CD14-positive monocyte (primary cell): ENCODE data around the gene GRPR. TPM values are rescaled to one million over a fixed set of nuclear protein-coding genes. Genes with fewer than 3 reads are reported as not detected.

ENCODE experiments used
- DNase-seq, 3 donors: peaks; one replicate each; pipeline ENCODE4 v3.0.0-alpha.2; 2011 to 2022
- H2AFZ ChIP-seq: 2 replicates; pipeline ENCODE4 v1.6.0; 2012; ENCODE audit warnings: mild to moderate bottlenecking, low read depth, low read length, inconsistent platforms; ENCODE audit not compliant: insufficient read depth, poor library complexity, severe bottlenecking
- H3K27ac ChIP-seq, 2 donors: 1 replicate in 1 of 2; 2 replicates in 1 of 2; pipeline ENCODE4 v1.5.1; 2012 to 2013; ENCODE audit warnings: low read length in 2 of 2, control low read depth in 1 of 2, inconsistent platforms in 1 of 2, low read depth in 1 of 2, mild to moderate bottlenecking in 1 of 2
- H3K27me3 ChIP-seq, 2 donors: one replicate each; pipeline versions ENCODE4 v1.6.0 to v1.6.1; 2011 to 2013; ENCODE audit warnings: low read length in 2 of 2; ENCODE audit not compliant: control insufficient read depth in 2 of 2, insufficient read depth in 2 of 2
- H3K36me3 ChIP-seq, 2 donors: replicated peaks in 1 of 2; 1 replicate in 1 of 2; 2 replicates in 1 of 2; pipeline versions ENCODE4 v1.5.1 to v1.6.1; 2012 to 2013; ENCODE audit warnings: low read length in 2 of 2, control low read depth in 1 of 2, inconsistent platforms in 1 of 2, mild to moderate bottlenecking in 1 of 2; ENCODE audit not compliant: insufficient read depth in 2 of 2, control insufficient read depth in 1 of 2
- H3K4me1 ChIP-seq, 2 donors: 1 replicate in 1 of 2; 2 replicates in 1 of 2; pipeline versions ENCODE4 v1.5.1 to v1.6.1; 2012 to 2013; ENCODE audit warnings: low read length in 2 of 2, control low read depth in 1 of 2, inconsistent platforms in 1 of 2, mild to moderate bottlenecking in 1 of 2, moderate library complexity in 1 of 2; ENCODE audit not compliant: insufficient read depth in 2 of 2, control insufficient read depth in 1 of 2
- H3K4me2 ChIP-seq: replicated peaks from 2 replicates; pipeline ENCODE3; 2012; ENCODE audit warnings: low read length, moderate library complexity, mild to moderate bottlenecking; ENCODE audit not compliant: poor library complexity, severe bottlenecking; ENCODE audit errors: extremely low read depth
- H3K4me3 ChIP-seq, 3 experiments: fragments of 200-600 bp in 1 of 3; sonication (generic) in 1 of 3; replicated peaks in 1 of 3; 1 replicate in 2 of 3; 2 replicates in 1 of 3; pipeline ENCODE4 v1.5.1; 2011 to 2013; ENCODE audit warnings: low read length in 3 of 3, mild to moderate bottlenecking in 3 of 3, control low read depth in 2 of 3, low read depth in 2 of 3, inconsistent platforms in 1 of 3, moderate library complexity in 1 of 3
- H3K79me2 ChIP-seq: 2 replicates; pipeline ENCODE4 v1.6.0; 2012; ENCODE audit warnings: mild to moderate bottlenecking, control low read depth, inconsistent platforms, low read length, moderate library complexity; ENCODE audit not compliant: insufficient read depth
- H3K9ac ChIP-seq: 2 replicates; pipeline ENCODE4 v1.6.0; 2017; ENCODE audit warnings: low read length, mild to moderate bottlenecking; ENCODE audit not compliant: insufficient read depth, poor library complexity, severe bottlenecking
- H3K9me3 ChIP-seq, 2 donors: replicated peaks in 1 of 2; 1 replicate in 1 of 2; 2 replicates in 1 of 2; pipeline versions ENCODE4 v1.5.1 to v1.6.1; 2012 to 2013; ENCODE audit warnings: low read length in 2 of 2, control low read depth in 1 of 2; ENCODE audit not compliant: control insufficient read depth in 1 of 2, insufficient read depth in 1 of 2
- H4K20me1 ChIP-seq: 2 replicates; pipeline ENCODE4 v1.6.0; 2012; ENCODE audit warnings: mild to moderate bottlenecking, low read length, control low read depth, moderate library complexity; ENCODE audit not compliant: insufficient read depth
- H3K27ac Mint-ChIP-seq, 7 donors: one replicate each; pipeline ENCODE4 v1.8.0; 2020; ENCODE audit warnings: mild to moderate bottlenecking in 7 of 7, mixed read lengths in 7 of 7, moderate library complexity in 6 of 7, inconsistent platforms in 2 of 7
- H3K27me3 Mint-ChIP-seq, 3 donors: one replicate each; pipeline ENCODE4 v1.8.0; 2021 to 2022; ENCODE audit warnings: low read depth in 3 of 3, mild to moderate bottlenecking in 3 of 3, mixed read lengths in 3 of 3, moderate library complexity in 3 of 3, inconsistent platforms in 1 of 3
- H3K36me3 Mint-ChIP-seq, 2 donors: one replicate each; pipeline ENCODE4 v1.8.0; 2020; ENCODE audit warnings: mixed read lengths in 2 of 2, inconsistent platforms in 1 of 2, mild to moderate bottlenecking in 1 of 2
- H3K4me1 Mint-ChIP-seq: one replicate; pipeline ENCODE4 v1.8.0; 2020; ENCODE audit warnings: mild to moderate bottlenecking, mixed read lengths
- H3K4me3 Mint-ChIP-seq, 2 donors: one replicate each; pipeline ENCODE4 v1.8.0; 2020; ENCODE audit warnings: mild to moderate bottlenecking in 2 of 2, mixed read lengths in 2 of 2, moderate library complexity in 1 of 2
- H3K9me3 Mint-ChIP-seq, 7 donors: one replicate each; pipeline ENCODE4 v1.8.0; 2020 to 2022; ENCODE audit warnings: mixed read lengths in 7 of 7, mild to moderate bottlenecking in 6 of 7, moderate library complexity in 6 of 7, inconsistent platforms in 2 of 7
- WGBS: methylation state at CpG from one replicate; pipeline ENCODE4 v1.1.5; 2013; ENCODE audit warnings: missing lambda C conversion rate; ENCODE audit not compliant: insufficient coverage; 5-methylcytosine and 5-hydroxymethylcytosine counted together
- intact Hi-C, 2 donors: fragments of 100-400 bp; cut with micrococcal nuclease; formaldehyde crosslinking; loops; one replicate each; pipeline versions ENCODE4 v1.15.0 to v1.15.1; 2023
- polyA plus RNA-seq, 3 donors: library from polyadenylated mRNA; depleted of rRNA in 1 of 3; unstranded in 2 of 3; stranded (reverse) in 1 of 3; fragments of 300-500 nt in 2 of 3; fragments of >200 nt in 1 of 3; fragmentation: Illumina TruSeq in 2 of 3; gene quantifications; 1 replicate in 2 of 3; 2 replicates in 1 of 3; pipeline ENCODE4 v1.2.3, GENCODE V29; 2012 to 2021
- TF ChIP-seq, protein P1 (sequence below): fragments of 200-600 bp; IDR thresholded peaks from one replicate; pipeline ENCODE4 v1.8.0; 2022; ENCODE audit warnings: antibody characterized with exemption, mild to moderate bottlenecking

Gene GRPR
- polyA plus RNA-seq, 3 donors = 0.35 to 0.55 (median 0.46) TPM

GRCh38 chrX:16141422-16142245 is 18.3 kb downstream of the GRPR start:
- WGBS = no CpG with 5 or more reads among the region's 4 CpGs
- peak overlapping the region in 1 of 7 donors; percentile 33 for H3K27ac Mint-ChIP-seq
- no peak overlapping the region for H3K4me3 ChIP-seq
- H3K9me3 ChIP-seq = no peaks in the 10 kb centered on the region
- no peak overlapping the region for H3K4me2 ChIP-seq
- no peaks in the 10 kb centered on the region for H3K36me3 ChIP-seq
- H2AFZ ChIP-seq = no peak overlapping the region
- H3K27me3 ChIP-seq = peaks cover 3 to 45% of the 10 kb centered on the region in 2 donors
- no peaks in the 10 kb centered on the region for H4K20me1 ChIP-seq
- peaks cover 10% of the 10 kb centered on the region for H3K4me1 Mint-ChIP-seq
- intact Hi-C loops = no loop called here
- H3K4me1 ChIP-seq = peaks cover 10 to 12% of the 10 kb centered on the region in 2 donors
- H3K9me3 Mint-ChIP-seq = peaks cover 0 to 6% (median 4%) of the 10 kb centered on the region in 7 donors
- TF ChIP-seq, protein P1, sequence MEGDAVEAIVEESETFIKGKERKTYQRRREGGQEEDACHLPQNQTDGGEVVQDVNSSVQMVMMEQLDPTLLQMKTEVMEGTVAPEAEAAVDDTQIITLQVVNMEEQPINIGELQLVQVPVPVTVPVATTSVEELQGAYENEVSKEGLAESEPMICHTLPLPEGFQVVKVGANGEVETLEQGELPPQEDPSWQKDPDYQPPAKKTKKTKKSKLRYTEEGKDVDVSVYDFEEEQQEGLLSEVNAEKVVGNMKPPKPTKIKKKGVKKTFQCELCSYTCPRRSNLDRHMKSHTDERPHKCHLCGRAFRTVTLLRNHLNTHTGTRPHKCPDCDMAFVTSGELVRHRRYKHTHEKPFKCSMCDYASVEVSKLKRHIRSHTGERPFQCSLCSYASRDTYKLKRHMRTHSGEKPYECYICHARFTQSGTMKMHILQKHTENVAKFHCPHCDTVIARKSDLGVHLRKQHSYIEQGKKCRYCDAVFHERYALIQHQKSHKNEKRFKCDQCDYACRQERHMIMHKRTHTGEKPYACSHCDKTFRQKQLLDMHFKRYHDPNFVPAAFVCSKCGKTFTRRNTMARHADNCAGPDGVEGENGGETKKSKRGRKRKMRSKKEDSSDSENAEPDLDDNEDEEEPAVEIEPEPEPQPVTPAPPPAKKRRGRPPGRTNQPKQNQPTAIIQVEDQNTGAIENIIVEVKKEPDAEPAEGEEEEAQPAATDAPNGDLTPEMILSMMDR = no peak
- H3K36me3 Mint-ChIP-seq = no peaks in the 10 kb centered on the region
- H3K4me3 Mint-ChIP-seq = no peak overlapping the region
- H3K27me3 Mint-ChIP-seq = peaks cover 5 to 24% (median 6%) of the 10 kb centered on the region in 3 donors
- no peak for DNase-seq
- no peak overlapping the region for H3K27ac ChIP-seq
- no peaks in the 10 kb centered on the region for H3K79me2 ChIP-seq
- no peak overlapping the region for H3K9ac ChIP-seq

GRCh38 chrX:16142246-16142558 is 18.8 kb downstream of the GRPR start:
- Histone ChIP-seq H3K4me2 (no peak overlapping the region), H4K20me1 (no peaks in the 10 kb centered on the region), H3K4me1 (peaks cover 8% of the 10 kb centered on the region in 2 donors), H3K27me3 (peaks cover 3 to 47% of the 10 kb centered on the region in 2 donors), H2AFZ (no peak overlapping the region), H3K9me3 (no peaks in the 10 kb centered on the region), H3K4me3 (no peak overlapping the region), H3K79me2 (no peaks in the 10 kb centered on the region), H3K9ac (no peak overlapping the region), H3K36me3 (no peaks in the 10 kb centered on the region), H3K27ac (no peak overlapping the region)
- H3K27ac Mint-ChIP-seq = no peak overlapping the region
- H3K4me3 Mint-ChIP-seq = no peak overlapping the region
- H3K9me3 Mint-ChIP-seq = peaks cover 0 to 6% (median 4%) of the 10 kb centered on the region in 7 donors
- no peaks in the 10 kb centered on the region for H3K36me3 Mint-ChIP-seq
- H3K4me1 Mint-ChIP-seq = peaks cover 9% of the 10 kb centered on the region
- no peak for DNase-seq
- intact Hi-C loops = no loop called here
- TF ChIP-seq, protein P1 = no peak
- peaks cover 5 to 24% (median 6%) of the 10 kb centered on the region in 3 donors for H3K27me3 Mint-ChIP-seq
